ENCODE results near the gene ATP6V0A4. TPM values are rescaled to one million over a fixed set of nuclear protein-coding genes. Genes with fewer than 3 reads are reported as not detected.
A peak's percentile ranks its signal among the peaks of the same experiment; 100 is the strongest.
"Not testable (repeated sequence)": the region's sequence is repeated elsewhere in the genome, so short reads cannot be mapped to it uniquely, and the experiment has no call there.

Gene ATP6V0A4
- total and polyA plus RNA-seq, 8 donors: 0.09 to 0.56 (median 0.23) TPM; not detected in 1

DNA sequence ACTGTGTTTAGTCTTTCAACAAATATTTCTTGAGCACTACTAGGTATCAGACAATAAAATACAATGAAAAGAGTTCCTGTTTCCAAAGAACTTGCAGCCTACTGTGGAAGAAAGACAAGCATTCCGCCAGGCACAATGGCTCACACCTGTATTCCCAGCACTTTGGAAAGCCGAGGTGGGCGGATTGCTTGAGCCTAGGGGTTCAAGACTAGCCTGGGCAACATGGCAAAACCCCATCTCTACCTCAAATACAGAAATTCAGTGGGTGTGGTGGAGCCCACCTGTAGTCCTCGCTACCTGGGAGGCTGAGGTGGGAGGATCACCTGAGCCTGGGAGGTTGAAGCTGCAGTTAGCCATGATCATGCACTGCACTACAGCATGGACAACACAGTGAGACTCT is 102.9 kb downstream of the ATP6V0A4 start:
- Histone ChIP-seq H3K4me1 (no peaks in the 10 kb centered on the region), H3K27ac (no peak overlapping the region), H3K4me3 (no peak overlapping the region), H3K36me3 (no peaks in the 10 kb centered on the region), H3K27me3 (no peaks in the 10 kb centered on the region), H3K9me3 (no peaks in the 10 kb centered on the region)
- ATAC-seq (no peak), FAIRE-seq (no peak), DNase-seq (peak in 1 of 6 donors; percentile 6)
- 90 to 95% methylated on average over 4 of the region's 4 CpGs for WGBS, 2 donors
- TF ChIP-seq, protein P1, sequence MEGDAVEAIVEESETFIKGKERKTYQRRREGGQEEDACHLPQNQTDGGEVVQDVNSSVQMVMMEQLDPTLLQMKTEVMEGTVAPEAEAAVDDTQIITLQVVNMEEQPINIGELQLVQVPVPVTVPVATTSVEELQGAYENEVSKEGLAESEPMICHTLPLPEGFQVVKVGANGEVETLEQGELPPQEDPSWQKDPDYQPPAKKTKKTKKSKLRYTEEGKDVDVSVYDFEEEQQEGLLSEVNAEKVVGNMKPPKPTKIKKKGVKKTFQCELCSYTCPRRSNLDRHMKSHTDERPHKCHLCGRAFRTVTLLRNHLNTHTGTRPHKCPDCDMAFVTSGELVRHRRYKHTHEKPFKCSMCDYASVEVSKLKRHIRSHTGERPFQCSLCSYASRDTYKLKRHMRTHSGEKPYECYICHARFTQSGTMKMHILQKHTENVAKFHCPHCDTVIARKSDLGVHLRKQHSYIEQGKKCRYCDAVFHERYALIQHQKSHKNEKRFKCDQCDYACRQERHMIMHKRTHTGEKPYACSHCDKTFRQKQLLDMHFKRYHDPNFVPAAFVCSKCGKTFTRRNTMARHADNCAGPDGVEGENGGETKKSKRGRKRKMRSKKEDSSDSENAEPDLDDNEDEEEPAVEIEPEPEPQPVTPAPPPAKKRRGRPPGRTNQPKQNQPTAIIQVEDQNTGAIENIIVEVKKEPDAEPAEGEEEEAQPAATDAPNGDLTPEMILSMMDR (IDR thresholded peaks at IDR 0.05): no peak
- intact Hi-C loops (cut with DNase I): no loop called here

GRCh38 chr7:138691178-138691577 is 106.8 kb downstream of the ATP6V0A4 start:
- intact Hi-C loops (cut with DNase I): no loop called here
- peaks cover 0 to 4% (median 0%) of the 10 kb centered on the region in 3 donors for H3K4me1 ChIP-seq
- H3K4me3 ChIP-seq: no peak overlapping the region
- H3K9me3 ChIP-seq: no peaks in the 10 kb centered on the region
- DNase-seq: no peak
- no peaks in the 10 kb centered on the region for H3K27me3 ChIP-seq
- WGBS, 2 donors: 75 to 82% methylated on average over 5 of the region's 5 CpGs
- TF ChIP-seq, protein P1 (IDR thresholded peaks at IDR 0.05): no peak
- no peak for FAIRE-seq
- H3K36me3 ChIP-seq: no peaks in the 10 kb centered on the region
- ATAC-seq: no peak
- H3K27ac ChIP-seq: no peak overlapping the region

DNA sequence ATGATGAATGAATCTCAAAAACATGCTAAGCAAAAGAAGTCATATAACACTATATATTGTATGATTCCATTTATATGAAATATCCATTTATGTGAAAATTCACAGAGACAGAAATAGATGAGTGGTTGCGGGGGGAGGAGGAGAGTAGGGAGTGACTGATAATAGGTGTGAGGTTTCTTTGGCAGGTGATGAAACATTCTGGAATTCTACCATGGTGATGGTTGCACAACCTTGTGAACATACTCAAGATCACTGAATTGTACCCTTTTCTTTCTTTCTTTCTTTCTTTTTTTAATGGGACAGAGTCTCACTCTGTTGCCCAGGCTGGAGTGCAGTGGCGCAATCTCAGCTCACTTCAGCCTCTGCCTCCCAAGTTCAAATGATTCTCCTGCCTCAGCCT is 107.5 kb downstream of the ATP6V0A4 start:
- intact Hi-C loops (cut with DNase I): no loop called here
- H3K27ac ChIP-seq: no peak overlapping the region
- peaks cover 0 to 4% (median 0%) of the 10 kb centered on the region in 3 donors for H3K4me1 ChIP-seq
- TF ChIP-seq, protein P1 (IDR thresholded peaks at IDR 0.05): no peak
- 93% methylated on average over 2 of the region's 2 CpGs for WGBS, 2 donors
- no peak for ATAC-seq
- no peak for DNase-seq
- no peaks in the 10 kb centered on the region for H3K9me3 ChIP-seq
- no peak overlapping the region for H3K4me3 ChIP-seq
- H3K27me3 ChIP-seq: no peaks in the 10 kb centered on the region
- FAIRE-seq: no peak
- H3K36me3 ChIP-seq: no peaks in the 10 kb centered on the region

- H3K9me3 ChIP-seq; DNase-seq; intact Hi-C loops (cut with DNase I); H3K4me1 ChIP-seq; ATAC-seq; H3K27ac ChIP-seq; H3K27me3 ChIP-seq; H3K36me3 ChIP-seq; H3K4me3 ChIP-seq; FAIRE-seq: not testable (repeated sequence)
- 94 to 97% methylated on average over 6 of the region's 6 CpGs for WGBS, 2 donors
Observed at GRCh38 chr7:138688037-138688436, 110.0 kb downstream of the ATP6V0A4 start.

- WGBS, 2 donors: 52% methylated on average over 3 of the region's 3 CpGs
- intact Hi-C loops (cut with DNase I): no loop called here
- Histone ChIP-seq H3K4me1 (peaks cover 0 to 4% (median 0%) of the 10 kb centered on the region in 3 donors), H3K27me3 (no peaks in the 10 kb centered on the region), H3K4me3 (no peak overlapping the region), H3K27ac (no peak overlapping the region), H3K9me3 (no peaks in the 10 kb centered on the region), H3K36me3 (no peaks in the 10 kb centered on the region)
- ATAC-seq: no peak
- TF ChIP-seq, protein P1 (IDR thresholded peaks at IDR 0.05): no peak
- FAIRE-seq: no peak
- no peak for DNase-seq
Observed at GRCh38 chr7:138684340-138684739, 113.7 kb downstream of the ATP6V0A4 start.
